Keratinocyte (primary cell): ENCODE measurements around the gene UBE2K. TPM values are rescaled to one million over a fixed set of nuclear protein-coding genes. Genes with fewer than 3 reads are reported as not detected.

Experiments used
- DNase-seq: peaks from one replicate; pipeline ENCODE4 v3.0.0-alpha.2; 2011; ENCODE audit warnings: low read depth, missing footprints, low spot score
- FAIRE-seq: peaks from 2 replicates; lab custom pipeline; 2011; peaks lifted over from hg19 to GRCh38; lab: Jason Lieb, UNC
- H2AFZ ChIP-seq: 2 replicates; pipeline ENCODE4 v1.6.0; 2012; ENCODE audit warnings: low read length, control low read depth, inconsistent platforms; ENCODE audit not compliant: control insufficient read depth
- H3K27ac ChIP-seq: 2 replicates; pipeline ENCODE4 v1.5.1; 2011; ENCODE audit warnings: low read length; ENCODE audit not compliant: control insufficient read depth, insufficient read depth
- H3K27me3 ChIP-seq: 3 replicates; pipeline ENCODE4 v1.6.0; 2011; ENCODE audit warnings: low read length; ENCODE audit not compliant: control insufficient read depth, insufficient read depth; ENCODE audit errors: extremely low read depth
- H3K36me3 ChIP-seq, 2 experiments: 2 replicates in 1 of 2; 3 replicates in 1 of 2; pipeline ENCODE4 v1.5.1; 2011; ENCODE audit warnings: low read length in 2 of 2, mild to moderate bottlenecking in 1 of 2; ENCODE audit not compliant: control insufficient read depth in 2 of 2, insufficient read depth in 2 of 2; ENCODE audit errors: extremely low read depth in 1 of 2
- H3K4me1 ChIP-seq: 3 replicates; pipeline ENCODE4 v1.5.1; 2011; ENCODE audit warnings: low read length; ENCODE audit not compliant: control insufficient read depth, insufficient read depth; ENCODE audit errors: extremely low read depth
- H3K4me2 ChIP-seq: 3 replicates; pipeline ENCODE4 v1.6.0; 2011; ENCODE audit warnings: low read depth, low read length; ENCODE audit not compliant: control insufficient read depth, insufficient read depth; ENCODE audit errors: extremely low read depth
- H3K4me3 ChIP-seq, 3 experiments: fragments of 200-600 bp in 1 of 3; sonication (generic) in 1 of 3; 2 replicates in 2 of 3; 3 replicates in 1 of 3; pipeline ENCODE4 v1.5.1; 2011 to 2016; ENCODE audit warnings: low read length in 3 of 3, mild to moderate bottlenecking in 3 of 3, control low read depth in 2 of 3, inconsistent platforms in 1 of 3, low read depth in 1 of 3, mixed read lengths in 1 of 3, mixed run types in 1 of 3, moderate library complexity in 1 of 3; ENCODE audit not compliant: control insufficient read depth in 2 of 3, insufficient read depth in 2 of 3; ENCODE audit errors: extremely low read depth in 1 of 3
- H3K79me2 ChIP-seq: 2 replicates; pipeline ENCODE4 v1.6.0; 2012; ENCODE audit warnings: low read length; ENCODE audit not compliant: control insufficient read depth, insufficient read depth
- H3K9ac ChIP-seq: 3 replicates; pipeline ENCODE4 v1.6.0; 2011; ENCODE audit warnings: low read length; ENCODE audit not compliant: control insufficient read depth, insufficient read depth; ENCODE audit errors: extremely low read depth
- H3K9me1 ChIP-seq: 3 replicates; pipeline ENCODE4 v1.6.0; 2011; ENCODE audit warnings: low read length; ENCODE audit not compliant: control insufficient read depth, insufficient read depth; ENCODE audit errors: extremely low read depth
- H3K9me3 ChIP-seq: 2 replicates; pipeline ENCODE4 v1.5.1; 2012; ENCODE audit warnings: low read depth, low read length; ENCODE audit not compliant: control insufficient read depth
- H4K20me1 ChIP-seq: 3 replicates; pipeline ENCODE4 v1.6.0; 2011; ENCODE audit warnings: low read length; ENCODE audit not compliant: control insufficient read depth, insufficient read depth; ENCODE audit errors: extremely low read depth
- CTCF ChIP-seq, 3 experiments: IDR thresholded peaks in 1 of 3; conservative IDR thresholded peaks in 1 of 3; optimal IDR thresholded peaks in 1 of 3; 2 replicates in 2 of 3; 3 replicates in 1 of 3; pipeline versions ENCODE3 to v1.5.1; 2011; ENCODE audit warnings: low read length in 3 of 3, mild to moderate bottlenecking in 3 of 3, moderate library complexity in 2 of 3, control low read depth in 1 of 3, inconsistent platforms in 1 of 3; ENCODE audit not compliant: insufficient read depth in 2 of 3; ENCODE audit errors: extremely low read depth in 1 of 3
- EZH2 ChIP-seq: IDR thresholded peaks from one replicate; pipeline ENCODE4 v1.6.1; 2012; ENCODE audit warnings: inconsistent platforms, mild to moderate bottlenecking, low read length, moderate library complexity
- dilution Hi-C: fragments of 300-500 bp; cut with MboI; formaldehyde crosslinking; loops from one replicate; pipeline ENCODE4 v1.7.0; 2020; ENCODE audit warnings: low sequenced_read_pairs; ENCODE audit not compliant: extremely low pct_ligation_motif_present
- polyA minus RNA-seq, 3 experiments: library from RNA; depleted of rRNA, polyadenylated mRNA; stranded (reverse); fragments of >200 nt; gene quantifications; 1 replicate in 1 of 3; 2 replicates in 1 of 3; 3 replicates in 1 of 3; pipeline ENCODE4 v1.2.3, GENCODE V29; 2011
- polyA plus RNA-seq, 5 experiments: library from polyadenylated mRNA; depleted of rRNA in 3 of 5; stranded (reverse) in 3 of 5; stranded (forward) in 1 of 5; unstranded in 1 of 5; fragments of >200 nt; gene quantifications; 1 replicate in 1 of 5; 2 replicates in 3 of 5; 3 replicates in 1 of 5; pipeline versions ENCODE4 v1.2.1 to v1.2.3, GENCODE V29; 2011 to 2012; ENCODE audit warnings: missing spikeins in 2 of 5, low read depth in 1 of 5, low replicate concordance in 1 of 5

The UBE2K gene
- 97.4 to 163 TPM (median 122 TPM) in 3 replicates for polyA plus RNA-seq
- 79.0 TPM for polyA plus RNA-seq (2011; ENCODE audit: low read depth)
- 86.1 and 166 TPM in 2 replicates for polyA plus RNA-seq (2011; cell fraction: cytosol; rRNA removed)
- polyA plus RNA-seq (2011; cell fraction: nucleus; rRNA removed): 56.2 and 91.1 TPM in 2 replicates
- 132 and 162 TPM in 2 replicates for polyA plus RNA-seq (2012; ENCODE audit: low replicate concordance)
- 25.7 to 53.4 TPM (median 26.9 TPM) in 3 replicates for polyA minus RNA-seq
- polyA minus RNA-seq (2011; cell fraction: cytosol; rRNA and poly(A)+ RNA removed): 26.5 TPM
- 10.4 and 22.0 TPM in 2 replicates for polyA minus RNA-seq (2011; cell fraction: nucleus; rRNA and poly(A)+ RNA removed)

- Histone ChIP-seq H3K4me3 (peak within 1 kb of the TSS; percentile 80 to 89 (median 83)), H3K27me3 (no peaks in the 10 kb centered on the region), H2AFZ (peak within 1 kb of the TSS; percentile 97), H3K9me3 (no peaks in the 10 kb centered on the region), H3K79me2 (peaks cover 49% of the 10 kb centered on the region), H3K4me2 (peak within 1 kb of the TSS; percentile 96), H3K36me3 (peaks cover 0 to 6% of the 10 kb centered on the region in 2 experiments), H3K9me1 (peaks cover 2% of the 10 kb centered on the region), H3K27ac (peak within 1 kb of the TSS; percentile 93), H4K20me1 (peaks cover 4% of the 10 kb centered on the region), H3K4me1 (peaks cover 17% of the 10 kb centered on the region), H3K9ac (peak within 1 kb of the TSS; percentile 98)
- no peak for TF ChIP-seq EZH2
- TF ChIP-seq CTCF (optimal IDR thresholded peaks at IDR 0.05 in 1 of 3, IDR thresholded peaks at IDR 0.05 in 1 of 3, conservative IDR thresholded peaks at IDR 0.05 in 1 of 3; ENCODE audit: extremely low read depth in 1 of 3, insufficient read depth in 2 of 3, low read length in 3 of 3): no peak
- DNase-seq (peak; percentile 15), FAIRE-seq (no peak)
- dilution Hi-C loops: no loop called here
Measured at GRCh38 chr4:39697740-39698423, at the start of gene UBE2K. UBE2K (plus strand) TSS chr4:39698136; CDS start chr4:39698328, 192 bp downstream.

GRCh38 chr4:39648213-39648612, 49.7 kb upstream of the UBE2K start:
- no peaks in the 10 kb centered on the region for H3K36me3 ChIP-seq
- no peak overlapping the region for H3K4me2 ChIP-seq
- H3K9ac ChIP-seq: no peak overlapping the region
- no peak for FAIRE-seq
- H3K9me3 ChIP-seq: no peaks in the 10 kb centered on the region
- H4K20me1 ChIP-seq: no peaks in the 10 kb centered on the region
- no peaks in the 10 kb centered on the region for H3K4me1 ChIP-seq
- H3K9me1 ChIP-seq: no peaks in the 10 kb centered on the region
- no peaks in the 10 kb centered on the region for H3K27me3 ChIP-seq
- H2AFZ ChIP-seq: no peak overlapping the region
- H3K27ac ChIP-seq: no peak overlapping the region
- no peaks in the 10 kb centered on the region for H3K79me2 ChIP-seq
- TF ChIP-seq EZH2 (no peak), CTCF (optimal IDR thresholded peaks at IDR 0.05 in 1 of 3, IDR thresholded peaks at IDR 0.05 in 1 of 3, conservative IDR thresholded peaks at IDR 0.05 in 1 of 3; ENCODE audit: extremely low read depth in 1 of 3, insufficient read depth in 2 of 3, low read length in 3 of 3) (no peak)
- no peak for DNase-seq
- no peak overlapping the region for H3K4me3 ChIP-seq
- dilution Hi-C loops: no loop called here
